Measurements from ENCODE around the gene SDC4.

The SDC4 gene

GRCh38 chr20:45309075-45309474 is 39.1 kb downstream of the SDC4 start:
- H3K27me3 ChIP-seq: peaks cover 0 to 77% of the 10 kb centered on the region in 2 donors
- DNase-seq: peak in 1 of 2 donors; percentile 23
- intact Hi-C loops (cut with DNase I; ENCODE audit: low total_unique reads): no loop called here
- no peaks in the 10 kb centered on the region for H3K36me3 ChIP-seq
- no peak overlapping the region for H3K4me3 ChIP-seq
- TF ChIP-seq, protein P1, sequence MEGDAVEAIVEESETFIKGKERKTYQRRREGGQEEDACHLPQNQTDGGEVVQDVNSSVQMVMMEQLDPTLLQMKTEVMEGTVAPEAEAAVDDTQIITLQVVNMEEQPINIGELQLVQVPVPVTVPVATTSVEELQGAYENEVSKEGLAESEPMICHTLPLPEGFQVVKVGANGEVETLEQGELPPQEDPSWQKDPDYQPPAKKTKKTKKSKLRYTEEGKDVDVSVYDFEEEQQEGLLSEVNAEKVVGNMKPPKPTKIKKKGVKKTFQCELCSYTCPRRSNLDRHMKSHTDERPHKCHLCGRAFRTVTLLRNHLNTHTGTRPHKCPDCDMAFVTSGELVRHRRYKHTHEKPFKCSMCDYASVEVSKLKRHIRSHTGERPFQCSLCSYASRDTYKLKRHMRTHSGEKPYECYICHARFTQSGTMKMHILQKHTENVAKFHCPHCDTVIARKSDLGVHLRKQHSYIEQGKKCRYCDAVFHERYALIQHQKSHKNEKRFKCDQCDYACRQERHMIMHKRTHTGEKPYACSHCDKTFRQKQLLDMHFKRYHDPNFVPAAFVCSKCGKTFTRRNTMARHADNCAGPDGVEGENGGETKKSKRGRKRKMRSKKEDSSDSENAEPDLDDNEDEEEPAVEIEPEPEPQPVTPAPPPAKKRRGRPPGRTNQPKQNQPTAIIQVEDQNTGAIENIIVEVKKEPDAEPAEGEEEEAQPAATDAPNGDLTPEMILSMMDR (IDR thresholded peaks at IDR 0.05): no peak
- H3K27ac ChIP-seq: no peak overlapping the region
- H3K9me3 ChIP-seq: no peaks in the 10 kb centered on the region
- H3K4me1 ChIP-seq: peaks cover 0 to 18% (median 9%) of the 10 kb centered on the region in 4 donors

DNA sequence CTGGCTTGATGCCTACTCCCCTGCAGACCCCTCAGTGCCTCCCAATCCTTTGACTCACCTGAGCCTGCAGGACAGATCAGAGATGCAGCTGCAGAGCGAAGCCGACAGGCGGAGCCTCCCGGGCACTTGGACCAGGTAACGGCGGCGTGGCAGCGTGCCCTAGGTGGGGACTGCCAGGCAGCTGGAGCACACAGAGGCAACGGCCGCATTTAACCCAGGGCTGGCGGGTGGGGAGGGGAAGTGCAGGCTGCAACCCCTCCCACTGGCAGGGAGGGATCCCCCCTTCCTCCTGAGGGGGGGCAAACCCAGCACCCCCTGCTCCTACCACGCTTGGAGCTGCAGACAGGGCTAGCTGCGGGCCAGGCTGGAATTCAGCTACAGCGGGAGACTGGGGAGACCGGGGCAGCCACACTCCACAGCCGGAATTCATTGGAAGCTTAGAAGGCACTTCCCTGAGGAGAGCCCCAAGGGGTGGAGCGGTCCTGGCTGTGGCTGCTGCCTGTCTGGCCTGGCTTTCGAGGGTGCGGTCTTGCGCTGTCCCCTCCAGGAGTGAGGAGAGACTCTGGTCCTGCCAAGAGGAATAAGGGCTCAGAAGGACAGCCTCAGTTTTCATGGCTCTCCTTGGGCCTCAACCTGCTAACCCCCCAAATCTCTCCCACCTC is 40.0 kb downstream of the SDC4 start, which contains the start of gene MATN4:
Gene MATN4 (minus strand): TSS at position 183 of the 662 bp plus-strand sequence. CDS start 2,717 bp downstream, outside the sequence.
- H3K36me3 ChIP-seq: no peaks in the 10 kb centered on the region
- DNase-seq: no peak
- no peak within 1 kb of the TSS for H3K27ac ChIP-seq
- peaks cover 0 to 18% (median 9%) of the 10 kb centered on the region in 4 donors for H3K4me1 ChIP-seq
- intact Hi-C loops (cut with DNase I; ENCODE audit: low total_unique reads): no loop called here
- peaks cover 0 to 77% of the 10 kb centered on the region in 2 donors for H3K27me3 ChIP-seq
- H3K9me3 ChIP-seq: no peaks in the 10 kb centered on the region
- H3K4me3 ChIP-seq: no peak within 1 kb of the TSS
- TF ChIP-seq, protein P1 (IDR thresholded peaks at IDR 0.05): no peak

- H3K36me3 ChIP-seq: no peaks in the 10 kb centered on the region
- TF ChIP-seq, protein P1 (IDR thresholded peaks at IDR 0.05): no peak
- intact Hi-C loops (cut with DNase I; ENCODE audit: low total_unique reads): no loop called here
- H3K9me3 ChIP-seq: no peaks in the 10 kb centered on the region
- H3K27ac ChIP-seq: no peak overlapping the region
- DNase-seq: no peak
- H3K4me3 ChIP-seq: no peak overlapping the region
- peaks cover 0 to 76% of the 10 kb centered on the region in 2 donors for H3K27me3 ChIP-seq
- peaks cover 0 to 18% (median 9%) of the 10 kb centered on the region in 4 donors for H3K4me1 ChIP-seq
Measured at GRCh38 chr20:45307076-45307640, 41.1 kb downstream of the SDC4 start.

DNA sequence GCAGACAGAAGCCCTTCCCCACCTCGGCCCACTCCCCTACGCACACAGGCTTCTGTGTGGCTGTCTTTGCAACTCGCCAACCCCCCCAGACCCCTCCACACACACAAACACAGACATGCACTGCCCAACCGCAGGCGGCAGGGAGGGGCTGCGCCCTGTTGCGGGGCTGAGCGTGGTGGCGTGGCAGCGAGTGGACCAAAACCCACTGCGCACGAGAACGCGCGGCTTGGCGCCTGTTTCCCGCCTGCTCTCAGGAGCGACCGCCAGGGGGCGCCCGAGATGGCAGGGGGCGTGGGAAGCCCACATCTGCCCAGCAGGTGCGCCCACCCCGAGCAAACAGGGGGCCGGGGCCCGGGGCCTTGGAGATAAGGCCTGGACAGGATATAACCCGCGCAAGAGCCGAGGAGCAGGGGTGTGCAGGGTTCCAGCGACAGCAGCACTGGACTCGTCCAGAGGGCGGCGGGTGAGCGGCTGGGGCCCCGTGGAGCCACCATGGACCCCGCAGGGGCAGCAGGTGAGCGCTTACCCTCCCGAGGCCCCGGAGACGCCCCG is 41.7 kb downstream of the SDC4 start, which contains the start of gene RBPJL:
Gene RBPJL (plus strand): TSS at position 410 of the 552 bp plus-strand sequence. CDS start 83 bp downstream, at position 493.
- peaks cover 0 to 14% (median 6%) of the 10 kb centered on the region in 4 donors for H3K4me1 ChIP-seq
- H3K36me3 ChIP-seq: no peaks in the 10 kb centered on the region
- TF ChIP-seq, protein P1 (IDR thresholded peaks at IDR 0.05): peak; percentile 48 to 74
- intact Hi-C loops (cut with DNase I; ENCODE audit: low total_unique reads): no loop called here
- no peak within 1 kb of the TSS for H3K4me3 ChIP-seq
- peak in 1 of 2 donors; percentile 64 for DNase-seq
- H3K27ac ChIP-seq: no peak within 1 kb of the TSS
- peaks cover 0 to 69% of the 10 kb centered on the region in 2 donors for H3K27me3 ChIP-seq
- H3K9me3 ChIP-seq: no peaks in the 10 kb centered on the region

DNA sequence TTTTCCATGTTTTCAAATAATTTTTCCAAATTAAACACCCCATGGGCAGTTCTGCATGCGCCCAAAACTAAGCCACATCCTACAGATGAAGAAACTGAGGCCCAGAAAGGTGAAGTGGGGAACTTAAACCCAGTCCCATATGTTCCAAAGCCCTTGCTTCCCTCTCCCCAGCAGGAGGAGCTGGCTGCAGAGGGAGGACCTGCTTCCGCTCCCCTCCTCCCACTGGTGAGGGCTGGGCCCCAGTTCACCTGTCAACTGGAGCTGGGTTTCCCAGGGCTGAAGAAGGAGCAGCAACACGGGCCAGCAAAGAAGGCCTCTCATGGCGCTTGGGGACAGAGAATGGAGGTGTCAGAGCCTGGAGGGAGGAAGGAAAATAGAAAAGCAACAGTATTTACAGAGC is 43.0 kb downstream of the SDC4 start:
- no peaks in the 10 kb centered on the region for H3K9me3 ChIP-seq
- intact Hi-C loops (cut with DNase I; ENCODE audit: low total_unique reads): no loop called here
- no peaks in the 10 kb centered on the region for H3K36me3 ChIP-seq
- no peak overlapping the region for H3K27ac ChIP-seq
- TF ChIP-seq, protein P1 (IDR thresholded peaks at IDR 0.05): no peak
- H3K4me1 ChIP-seq: peaks cover 0 to 11% (median 4%) of the 10 kb centered on the region in 4 donors
- no peak overlapping the region for H3K4me3 ChIP-seq
- peak in 1 of 2 donors; percentile 55 for DNase-seq
- H3K27me3 ChIP-seq: peaks cover 0 to 69% of the 10 kb centered on the region in 2 donors

Measured in tibial artery (tissue), 4 donors.